ENCODE measurements around the gene CYSLTR2.

Gene CYSLTR2

DNA sequence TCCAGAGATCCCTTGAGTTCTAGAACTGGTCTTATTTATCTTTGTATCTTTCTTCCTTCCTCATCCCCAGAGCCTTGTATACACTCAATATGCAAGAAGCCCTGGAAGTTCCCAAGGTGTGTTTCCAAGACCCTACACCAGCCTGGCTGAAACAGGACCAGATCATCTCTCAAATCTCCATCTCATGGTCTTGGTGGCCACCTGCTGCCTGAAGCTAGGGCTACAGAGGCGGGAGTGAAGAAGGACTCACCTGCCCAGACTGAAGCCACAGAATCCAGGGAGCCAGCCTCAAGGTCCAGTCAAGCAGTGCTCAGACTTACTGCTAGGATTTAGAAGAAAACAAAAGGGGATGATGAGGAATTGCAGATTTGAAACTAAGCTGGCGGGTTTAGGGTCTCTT lies 6.1 kb upstream of the CYSLTR2 start:
- DNase-seq (ENCODE audit: low spot score): no peak
- in situ Hi-C loops (cut with MboI; ENCODE audit: low sequenced_read_pairs, unreplicated experiment): no loop called here
- TF ChIP-seq, protein P1, sequence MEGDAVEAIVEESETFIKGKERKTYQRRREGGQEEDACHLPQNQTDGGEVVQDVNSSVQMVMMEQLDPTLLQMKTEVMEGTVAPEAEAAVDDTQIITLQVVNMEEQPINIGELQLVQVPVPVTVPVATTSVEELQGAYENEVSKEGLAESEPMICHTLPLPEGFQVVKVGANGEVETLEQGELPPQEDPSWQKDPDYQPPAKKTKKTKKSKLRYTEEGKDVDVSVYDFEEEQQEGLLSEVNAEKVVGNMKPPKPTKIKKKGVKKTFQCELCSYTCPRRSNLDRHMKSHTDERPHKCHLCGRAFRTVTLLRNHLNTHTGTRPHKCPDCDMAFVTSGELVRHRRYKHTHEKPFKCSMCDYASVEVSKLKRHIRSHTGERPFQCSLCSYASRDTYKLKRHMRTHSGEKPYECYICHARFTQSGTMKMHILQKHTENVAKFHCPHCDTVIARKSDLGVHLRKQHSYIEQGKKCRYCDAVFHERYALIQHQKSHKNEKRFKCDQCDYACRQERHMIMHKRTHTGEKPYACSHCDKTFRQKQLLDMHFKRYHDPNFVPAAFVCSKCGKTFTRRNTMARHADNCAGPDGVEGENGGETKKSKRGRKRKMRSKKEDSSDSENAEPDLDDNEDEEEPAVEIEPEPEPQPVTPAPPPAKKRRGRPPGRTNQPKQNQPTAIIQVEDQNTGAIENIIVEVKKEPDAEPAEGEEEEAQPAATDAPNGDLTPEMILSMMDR (IDR thresholded peaks at IDR 0.05; ENCODE audit: borderline replicate concordance, control extremely low read depth, extremely low read depth, insufficient read depth, missing control alignments): no peak

DNA sequence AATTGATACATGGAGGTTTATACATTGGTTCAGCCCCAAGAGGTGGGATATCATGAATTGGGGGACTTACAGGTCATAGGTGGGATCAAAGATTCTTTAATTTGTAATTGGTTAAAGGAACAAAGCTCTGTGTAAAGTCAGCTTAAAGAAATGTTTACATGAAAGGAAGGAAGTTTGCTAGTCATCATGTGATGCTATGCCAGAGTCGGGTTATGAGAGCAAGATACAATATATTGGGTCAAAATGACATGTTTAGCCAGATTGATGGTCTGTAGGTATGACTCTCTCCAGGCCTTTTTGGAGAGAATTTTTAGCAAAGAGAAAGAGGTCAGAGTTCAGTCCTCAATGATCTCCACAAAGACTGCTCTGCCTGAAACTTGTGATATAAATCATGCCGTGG lies 5.3 kb upstream of the CYSLTR2 start:
- in situ Hi-C loops (cut with MboI; ENCODE audit: low sequenced_read_pairs, unreplicated experiment): no loop called here
- no peak for DNase-seq (ENCODE audit: low spot score)
- TF ChIP-seq, protein P1 (IDR thresholded peaks at IDR 0.05; ENCODE audit: borderline replicate concordance, control extremely low read depth, extremely low read depth, insufficient read depth, missing control alignments): no peak

DNA sequence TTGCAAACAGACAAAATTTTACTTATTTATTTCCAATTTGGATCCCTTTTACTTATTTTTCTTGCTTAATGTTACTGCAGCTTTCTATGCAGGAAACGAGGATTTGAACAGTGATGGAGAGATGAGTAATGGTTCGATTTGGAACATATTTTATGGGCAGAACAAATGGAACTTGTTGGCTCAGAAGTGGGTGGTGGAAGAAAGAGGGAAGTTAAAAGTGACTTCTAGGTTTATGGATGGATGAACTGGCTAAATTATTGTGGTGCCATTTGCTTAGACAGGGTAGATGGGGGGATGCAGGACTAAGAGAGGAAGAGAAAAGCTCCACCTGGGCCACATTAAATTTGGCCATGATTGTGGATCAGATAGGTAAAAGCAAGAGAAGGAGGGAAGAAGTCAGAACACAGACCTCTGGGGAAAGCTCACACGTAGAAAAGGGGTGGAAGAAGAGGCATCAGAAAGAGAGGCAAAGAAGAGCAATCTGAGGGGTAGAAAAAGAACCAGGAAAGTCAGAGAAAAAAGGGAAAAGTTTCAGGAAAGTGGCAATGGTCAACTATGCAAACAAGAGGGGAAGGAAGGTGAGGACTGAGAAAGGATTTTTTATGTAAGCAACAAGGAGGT lies 768 bp upstream of the CYSLTR2 start:
- TF ChIP-seq, protein P1 (IDR thresholded peaks at IDR 0.05; ENCODE audit: borderline replicate concordance, control extremely low read depth, extremely low read depth, insufficient read depth, missing control alignments): no peak
- in situ Hi-C loops (cut with MboI; ENCODE audit: low sequenced_read_pairs, unreplicated experiment): no loop called here
- DNase-seq (ENCODE audit: low spot score): no peak

DNA sequence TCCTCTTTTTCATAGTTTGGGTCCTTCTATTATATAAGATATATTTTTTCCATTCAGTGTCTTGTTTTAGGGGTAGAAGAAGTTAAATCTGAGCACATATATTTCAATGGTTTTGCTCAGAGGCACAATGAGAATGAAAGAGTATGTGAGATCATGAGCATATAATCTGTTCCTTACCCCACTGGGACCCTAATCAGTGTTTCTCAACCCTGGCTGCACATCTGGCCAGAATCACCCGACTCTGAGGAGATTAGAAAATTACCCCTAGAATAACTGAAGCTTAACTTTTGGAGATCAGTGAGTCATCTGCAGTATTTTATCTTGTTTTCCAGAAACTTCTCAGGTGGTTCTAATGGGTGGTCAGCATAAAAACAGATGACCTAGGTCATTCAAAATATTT lies 782 bp downstream of the CYSLTR2 start:
- in situ Hi-C loops (cut with MboI; ENCODE audit: low sequenced_read_pairs, unreplicated experiment): no loop called here
- DNase-seq (ENCODE audit: low spot score): no peak
- TF ChIP-seq, protein P1 (IDR thresholded peaks at IDR 0.05; ENCODE audit: borderline replicate concordance, control extremely low read depth, extremely low read depth, insufficient read depth, missing control alignments): no peak

DNA sequence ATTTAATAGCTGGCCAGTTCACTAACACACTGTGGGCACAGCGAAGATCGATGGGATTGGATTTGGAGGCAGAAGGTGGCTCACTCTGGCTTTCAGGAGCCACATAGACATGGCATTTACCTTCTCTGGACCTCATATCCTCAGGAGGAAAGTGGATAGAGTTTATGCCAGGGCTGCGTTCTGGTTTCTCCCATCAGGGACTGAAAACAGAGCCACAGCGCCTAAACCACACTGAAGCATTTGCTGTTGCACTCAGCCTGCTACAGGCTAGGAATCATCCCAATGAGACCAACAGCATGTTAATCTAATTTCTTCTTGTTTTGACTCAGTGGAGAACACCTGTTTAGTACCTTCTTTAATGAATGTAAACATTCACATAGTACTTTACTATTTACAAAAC lies 1.6 kb downstream of the CYSLTR2 start:
- DNase-seq (ENCODE audit: low spot score): no peak
- in situ Hi-C loops (cut with MboI; ENCODE audit: low sequenced_read_pairs, unreplicated experiment): no loop called here
- TF ChIP-seq, protein P1 (IDR thresholded peaks at IDR 0.05; ENCODE audit: borderline replicate concordance, control extremely low read depth, extremely low read depth, insufficient read depth, missing control alignments): no peak

DNA sequence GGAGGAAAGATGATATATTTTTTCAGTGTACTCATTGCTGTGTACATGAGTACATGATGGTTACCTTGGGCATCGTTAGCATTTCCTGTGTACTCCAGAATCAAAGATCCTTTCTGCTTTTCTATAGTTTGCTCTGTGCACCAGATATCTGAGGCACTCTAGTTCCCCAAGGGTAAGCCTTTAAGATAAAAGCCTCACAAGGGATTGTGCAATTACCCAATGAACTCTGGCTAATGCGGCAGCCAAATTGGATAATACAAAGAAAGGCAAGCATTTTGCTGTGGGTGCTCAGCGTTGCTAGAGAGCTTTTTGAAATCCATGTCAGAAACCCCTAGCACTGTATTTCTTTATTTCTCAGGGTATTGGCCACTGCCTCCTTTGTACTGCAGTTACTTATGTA lies 2.9 kb downstream of the CYSLTR2 start:
- in situ Hi-C loops (cut with MboI; ENCODE audit: low sequenced_read_pairs, unreplicated experiment): no loop called here
- TF ChIP-seq, protein P1 (IDR thresholded peaks at IDR 0.05; ENCODE audit: borderline replicate concordance, control extremely low read depth, extremely low read depth, insufficient read depth, missing control alignments): no peak
- no peak for DNase-seq (ENCODE audit: low spot score)
